Skin of body (tissue), 2 donors: ENCODE results near the gene WARS2. TPM values are rescaled to one million over a fixed set of nuclear protein-coding genes. Genes with fewer than 3 reads are reported as not detected.
A peak's percentile ranks its signal among the peaks of the same experiment; 100 is the strongest.

Source experiments
- DNase-seq: peaks from one replicate; lab custom pipeline; 2025; lab: John Stamatoyannopoulos, UW
- total RNA-seq: library from RNA; depleted of rRNA; stranded (reverse); fragments of >200 nt; gene quantifications from one replicate; pipeline ENCODE4 v1.2.3, GENCODE V29; 2014

WARS2 gene
- total RNA-seq, 1 donor from 2014 or later = 39.9 TPM

GRCh38 chr1:119027759-119028158 lies 112.7 kb downstream of the WARS2 start:
- DNase-seq = no peak

- no peak for DNase-seq
Observed at GRCh38 chr1:119026956-119027355, 113.5 kb downstream of the WARS2 start.

GRCh38 chr1:119015547-119015946 lies 124.9 kb downstream of the WARS2 start:
- DNase-seq = no peak

GRCh38 chr1:119012383-119012782 lies 128.1 kb downstream of the WARS2 start:
- no peak for DNase-seq

- no peak for DNase-seq
Observed at GRCh38 chr1:119011706-119012105, 128.7 kb downstream of the WARS2 start.

- DNase-seq = peak; percentile 10
Observed at GRCh38 chr1:119011116-119011515, 129.3 kb downstream of the WARS2 start.

GRCh38 chr1:119010201-119010600 lies 130.3 kb downstream of the WARS2 start:
- DNase-seq = no peak

- peak; percentile 76 for DNase-seq
Observed at GRCh38 chr1:119009312-119009655, 131.2 kb downstream of the WARS2 start.

- peak; percentile 89 for DNase-seq
Observed at GRCh38 chr1:119008483-119009311, 131.8 kb downstream of the WARS2 start.

GRCh38 chr1:119007670-119008482 lies 132.6 kb downstream of the WARS2 start:
- DNase-seq = peak; percentile 23

GRCh38 chr1:119007339-119007669 lies 133.1 kb downstream of the WARS2 start:
- DNase-seq = no peak

GRCh38 chr1:119006406-119007279 lies 133.8 kb downstream of the WARS2 start:
- no peak for DNase-seq

- DNase-seq = no peak
Observed at GRCh38 chr1:119005724-119006405, 134.6 kb downstream of the WARS2 start.

GRCh38 chr1:119004781-119005180 lies 135.7 kb downstream of the WARS2 start:
- DNase-seq = no peak

GRCh38 chr1:119004129-119004527 lies 136.3 kb downstream of the WARS2 start:
- DNase-seq = no peak

- no peak for DNase-seq
Observed at GRCh38 chr1:119003413-119004128, 136.9 kb downstream of the WARS2 start.

GRCh38 chr1:119002028-119002686 lies 138.3 kb downstream of the WARS2 start:
- DNase-seq = peak; percentile 37

- DNase-seq = peak; percentile 25
Observed at GRCh38 chr1:119001181-119002027, 139.0 kb downstream of the WARS2 start.
